Right atrium auricular region (tissue), 2 donors: Measurements from ENCODE around the gene CD6. TPM values are rescaled to one million over a fixed set of nuclear protein-coding genes. Genes with fewer than 3 reads are reported as not detected.
"Not testable (repeated sequence)": the region's sequence is repeated elsewhere in the genome, so short reads cannot be mapped to it uniquely, and the experiment has no call there.

ENCODE experiments used
- DNase-seq: peaks from one replicate; pipeline ENCODE4 v3.0.0-alpha.2; 2019; ENCODE audit warnings: low spot score
- H3K27ac ChIP-seq, 2 donors: fragments of 200-600 bp; sonication (generic); 1 replicate in 1 of 2; 2 replicates in 1 of 2; pipeline ENCODE4 v1.5.1; 2016 to 2019
- H3K27me3 ChIP-seq, 2 donors: fragments of 200-600 bp; sonication (generic); one replicate each; pipeline versions ENCODE4 v1.5.1 to v1.6.0; 2017 to 2019
- H3K36me3 ChIP-seq: fragments of 200-600 bp; sonication (generic); one replicate; pipeline ENCODE4 v1.5.1; 2016
- H3K4me1 ChIP-seq, 2 donors: fragments of 200-600 bp; sonication (generic); one replicate each; pipeline versions ENCODE4 v1.5.1 to v1.6.0; 2017 to 2019
- H3K4me3 ChIP-seq, 2 donors: fragments of 200-600 bp; sonication (generic); 1 replicate in 1 of 2; 2 replicates in 1 of 2; pipeline ENCODE4 v1.5.1; 2017 to 2019; ENCODE audit warnings: mild to moderate bottlenecking in 1 of 2, moderate library complexity in 1 of 2
- H3K9me3 ChIP-seq, 2 donors: fragments of 200-600 bp; sonication (generic); one replicate each; pipeline ENCODE4 v1.5.1; 2019
- CTCF ChIP-seq, 2 donors: fragments of 200-600 bp; sonication (generic); IDR thresholded peaks; one replicate each; pipeline ENCODE4 v1.5.1; 2019; ENCODE audit warnings: antibody characterized with exemption in 2 of 2
- total RNA-seq, 2 donors: library from RNA; depleted of rRNA; stranded (reverse); fragments of >200 nt; gene quantifications; one replicate each; pipeline ENCODE4 v1.1.0, GENCODE V29; 2016

Gene CD6
- total RNA-seq, 2 donors from 2014 or later, result 0.48 to 0.79 TPM

- no peaks in the 10 kb centered on the region for H3K4me1 ChIP-seq
- TF ChIP-seq CTCF (IDR thresholded peaks at IDR 0.05), result no peak
- DNase-seq, result no peak
- H3K9me3 ChIP-seq, result no peaks in the 10 kb centered on the region
- H3K36me3 ChIP-seq, result no peaks in the 10 kb centered on the region
- H3K27me3 ChIP-seq, result no peaks in the 10 kb centered on the region
- H3K4me3 ChIP-seq, result no peak overlapping the region
- no peak overlapping the region for H3K27ac ChIP-seq
Observed at GRCh38 chr11:60973699-60974098, 2.2 kb downstream of the CD6 start.

GRCh38 chr11:60974316-60974715, 2.8 kb downstream of the CD6 start:
- not testable (repeated sequence) for H3K9me3 ChIP-seq, H3K4me3 ChIP-seq, H3K36me3 ChIP-seq, H3K27ac ChIP-seq, H3K4me1 ChIP-seq, H3K27me3 ChIP-seq, DNase-seq

GRCh38 chr11:60974726-60975125, 3.2 kb downstream of the CD6 start:
- H3K9me3 ChIP-seq, result no peaks in the 10 kb centered on the region
- no peak for TF ChIP-seq CTCF (IDR thresholded peaks at IDR 0.05)
- H3K4me3 ChIP-seq, result no peak overlapping the region
- H3K4me1 ChIP-seq, result no peaks in the 10 kb centered on the region
- DNase-seq, result no peak
- no peaks in the 10 kb centered on the region for H3K27me3 ChIP-seq
- H3K27ac ChIP-seq, result no peak overlapping the region
- no peaks in the 10 kb centered on the region for H3K36me3 ChIP-seq

GRCh38 chr11:60977224-60977623, 5.7 kb downstream of the CD6 start:
- H3K36me3 ChIP-seq, result no peaks in the 10 kb centered on the region
- H3K27ac ChIP-seq, result no peak overlapping the region
- no peaks in the 10 kb centered on the region for H3K9me3 ChIP-seq
- no peaks in the 10 kb centered on the region for H3K27me3 ChIP-seq
- H3K4me1 ChIP-seq, result no peaks in the 10 kb centered on the region
- no peak for DNase-seq
- no peak overlapping the region for H3K4me3 ChIP-seq
- TF ChIP-seq CTCF (IDR thresholded peaks at IDR 0.05), result no peak

- Histone ChIP-seq H3K36me3 (no peaks in the 10 kb centered on the region), H3K9me3 (no peaks in the 10 kb centered on the region), H3K4me1 (no peaks in the 10 kb centered on the region), H3K27ac (no peak overlapping the region), H3K4me3 (no peak overlapping the region), H3K27me3 (no peaks in the 10 kb centered on the region)
- no peak for DNase-seq
- no peak for TF ChIP-seq CTCF (IDR thresholded peaks at IDR 0.05)
Observed at GRCh38 chr11:60977836-60978235, 6.4 kb downstream of the CD6 start.

- H3K36me3 ChIP-seq, result no peaks in the 10 kb centered on the region
- no peak for DNase-seq
Observed at GRCh38 chr11:60978546-60979380, 7.3 kb downstream of the CD6 start.

More at GRCh38 chr11:60978546-60979380, 7.3 kb downstream of the CD6 start:
- TF ChIP-seq CTCF (IDR thresholded peaks at IDR 0.05), result no peak
- no peak overlapping the region for H3K27ac ChIP-seq
- no peaks in the 10 kb centered on the region for H3K27me3 ChIP-seq
- no peaks in the 10 kb centered on the region for H3K4me1 ChIP-seq
- no peaks in the 10 kb centered on the region for H3K9me3 ChIP-seq
- no peak overlapping the region for H3K4me3 ChIP-seq
